ENCODE measurements around the gene BTBD17.

DNA sequence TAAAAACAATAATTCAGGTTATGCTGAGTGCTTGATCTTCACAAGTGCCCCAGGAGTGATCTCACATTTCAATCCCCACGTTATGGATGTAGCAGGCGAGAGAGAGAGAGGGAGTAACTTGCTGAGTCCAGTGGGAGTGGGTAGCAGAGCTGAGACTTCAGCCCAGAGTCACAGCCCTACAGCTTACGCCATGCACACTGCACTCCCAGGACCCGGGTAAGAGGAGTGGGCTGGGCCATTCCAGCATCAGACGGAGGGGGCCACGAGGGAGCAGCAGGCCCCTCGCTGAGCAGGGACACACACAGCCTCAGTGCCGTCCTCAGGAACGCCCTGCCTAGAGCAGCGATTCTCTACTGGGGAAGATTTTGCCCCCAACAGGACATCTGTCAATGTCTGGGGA, 45.4 kb downstream of the BTBD17 start:
- TF ChIP-seq, protein P1, sequence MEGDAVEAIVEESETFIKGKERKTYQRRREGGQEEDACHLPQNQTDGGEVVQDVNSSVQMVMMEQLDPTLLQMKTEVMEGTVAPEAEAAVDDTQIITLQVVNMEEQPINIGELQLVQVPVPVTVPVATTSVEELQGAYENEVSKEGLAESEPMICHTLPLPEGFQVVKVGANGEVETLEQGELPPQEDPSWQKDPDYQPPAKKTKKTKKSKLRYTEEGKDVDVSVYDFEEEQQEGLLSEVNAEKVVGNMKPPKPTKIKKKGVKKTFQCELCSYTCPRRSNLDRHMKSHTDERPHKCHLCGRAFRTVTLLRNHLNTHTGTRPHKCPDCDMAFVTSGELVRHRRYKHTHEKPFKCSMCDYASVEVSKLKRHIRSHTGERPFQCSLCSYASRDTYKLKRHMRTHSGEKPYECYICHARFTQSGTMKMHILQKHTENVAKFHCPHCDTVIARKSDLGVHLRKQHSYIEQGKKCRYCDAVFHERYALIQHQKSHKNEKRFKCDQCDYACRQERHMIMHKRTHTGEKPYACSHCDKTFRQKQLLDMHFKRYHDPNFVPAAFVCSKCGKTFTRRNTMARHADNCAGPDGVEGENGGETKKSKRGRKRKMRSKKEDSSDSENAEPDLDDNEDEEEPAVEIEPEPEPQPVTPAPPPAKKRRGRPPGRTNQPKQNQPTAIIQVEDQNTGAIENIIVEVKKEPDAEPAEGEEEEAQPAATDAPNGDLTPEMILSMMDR (IDR thresholded peaks at IDR 0.05; ENCODE audit: poor library complexity) = no peak
- TF ChIP-seq EZH2phosphoT487 (IDR thresholded peaks at IDR 0.05; ENCODE audit: low read depth, severe bottlenecking, unreplicated experiment) (no peak), EZH2 (IDR thresholded peaks at IDR 0.05; ENCODE audit: borderline replicate concordance) (no peak)
